GM18907 (cell line): ENCODE results near the gene CNTD1.
"Not testable (repeated sequence)": the region's sequence is repeated elsewhere in the genome, so short reads cannot be mapped to it uniquely, and the experiment has no call there.

ENCODE experiments used
- ATAC-seq: cut with Tn5 transposase; IDR thresholded peaks from one replicate; pipeline ENCODE4 v1.9.1; 2021; ENCODE audit warnings: mild to moderate bottlenecking, moderate library complexity; ENCODE audit not compliant: unreplicated experiment

CNTD1 gene

GRCh38 chr17:42798383-42799380, at the start of gene CNTD1, which contains the start of gene COA3:
Gene CNTD1 (plus strand): TSS chr17:42798861. CDS start chr17:42799068, 207 bp downstream.
Gene COA3 (minus strand): TSS chr17:42798704. CDS start chr17:42798681, 23 bp downstream.
- peak; percentile 77 for ATAC-seq

- no peak for ATAC-seq
Measured at GRCh38 chr17:42748908-42749798, 49.5 kb upstream of the CNTD1 start.

GRCh38 chr17:42750739-42751344, 47.8 kb upstream of the CNTD1 start:
- ATAC-seq = no peak

GRCh38 chr17:42751628-42752027, 47.0 kb upstream of the CNTD1 start:
- ATAC-seq = no peak

- no peak for ATAC-seq
Measured at GRCh38 chr17:42754782-42755181, 43.9 kb upstream of the CNTD1 start.

GRCh38 chr17:42759982-42760651, 38.5 kb upstream of the CNTD1 start:
- ATAC-seq = no peak

- ATAC-seq = no peak
Measured at GRCh38 chr17:42760652-42761581, 37.7 kb upstream of the CNTD1 start, which contains the start of gene RAMP2. Gene RAMP2 (plus strand): TSS chr17:42761227. CDS start chr17:42761262, 35 bp downstream.

- no peak for ATAC-seq
Measured at GRCh38 chr17:42761638-42762037, 37.0 kb upstream of the CNTD1 start.

- no peak for ATAC-seq
Measured at GRCh38 chr17:42766124-42766523, 32.5 kb upstream of the CNTD1 start.

- no peak for ATAC-seq
Measured at GRCh38 chr17:42767512-42767911, 31.1 kb upstream of the CNTD1 start.

GRCh38 chr17:42768006-42768405, 30.7 kb upstream of the CNTD1 start:
- not testable (repeated sequence) for ATAC-seq

GRCh38 chr17:42769964-42770363, 28.7 kb upstream of the CNTD1 start:
- not testable (repeated sequence) for ATAC-seq

- ATAC-seq = no peak
Measured at GRCh38 chr17:42772945-42773289, 25.7 kb upstream of the CNTD1 start.

GRCh38 chr17:42773290-42774035, 25.2 kb upstream of the CNTD1 start, which contains the start of gene VPS25:
Gene VPS25 (plus strand): TSS chr17:42773449. CDS start chr17:42773476, 27 bp downstream.
- ATAC-seq = peak; percentile 63

GRCh38 chr17:42774066-42774745, 24.5 kb upstream of the CNTD1 start:
- no peak for ATAC-seq

- ATAC-seq = no peak
Measured at GRCh38 chr17:42775534-42776098, 23.0 kb upstream of the CNTD1 start.

- ATAC-seq = no peak
Measured at GRCh38 chr17:42778570-42778969, 20.1 kb upstream of the CNTD1 start.
